Right lobe of liver (tissue), 6 donors: Measurements from ENCODE around the gene CD151. TPM values are rescaled to one million over a fixed set of nuclear protein-coding genes. Genes with fewer than 3 reads are reported as not detected.

Experiments used
- ATAC-seq, 4 donors: fragments of 200-7000 bp; cut with Tn5 transposase; one replicate each; pipeline ENCODE4 v1.9.1; 2020; ENCODE audit warnings: mild to moderate bottlenecking in 4 of 4, moderate library complexity in 4 of 4
- DNase-seq, 3 donors: peaks; one replicate each; pipeline ENCODE4 v3.0.0-alpha.2; 2020
- H3K27ac ChIP-seq, 3 donors: fragments of 200-600 bp; one replicate each; pipeline ENCODE4 v1.8.0; 2022
- H3K27me3 ChIP-seq, 2 donors: fragments of 200-600 bp; one replicate each; pipeline ENCODE4 v1.8.0; 2022
- H3K36me3 ChIP-seq, 4 donors: fragments of 200-600 bp; sonication (generic) in 1 of 4; one replicate each; pipeline versions ENCODE4 v1.5.1 to v1.8.0; 2017 to 2022; ENCODE audit warnings: control low read depth in 1 of 4
- H3K4me1 ChIP-seq, 4 donors: fragments of 200-600 bp; sonication (generic) in 1 of 4; one replicate each; pipeline versions ENCODE4 v1.5.1 to v1.8.0; 2017 to 2022; ENCODE audit warnings: control low read depth in 1 of 4
- H3K4me3 ChIP-seq, 3 donors: fragments of 200-600 bp; one replicate each; pipeline ENCODE4 v1.8.0; 2022
- H3K9me3 ChIP-seq, 4 donors: fragments of 200-600 bp; sonication (generic) in 1 of 4; one replicate each; pipeline versions ENCODE4 v1.5.1 to v1.8.0; 2017 to 2022; ENCODE audit warnings: control low read depth in 1 of 4
- POLR2A ChIP-seq: fragments of 450-650 bp; IDR thresholded peaks from one replicate; pipeline ENCODE4 v1.6.1; 2017; ENCODE audit warnings: antibody characterized with exemption, mild to moderate bottlenecking
- WGBS: methylation state at CpG from one replicate; pipeline ENCODE4 v1.1.6; 2018; ENCODE audit warnings: low coverage, low lambda C conversion rate; ENCODE audit not compliant: insufficient coverage; ENCODE audit errors: missing lambda C conversion rate; 5-methylcytosine and 5-hydroxymethylcytosine counted together
- intact Hi-C, 2 donors: fragments of 100-400 bp; cut with DNase I; formaldehyde crosslinking; loops; one replicate each; pipeline versions ENCODE4 v1.11.2 to v1.14.1; 2022
- total RNA-seq, 6 experiments: library from RNA; depleted of rRNA in 2 of 6; stranded (reverse); fragments of >200 nt in 2 of 6; fragmentation: NEBNext Ultra II Directional in 3 of 6; extraction: Animal tissue kit (Norgen Biotek cat#: 25700) in 3 of 6; gene quantifications; one replicate each; pipeline versions ENCODE4 v1.1.0 to v1.2.4, GENCODE V29; 2016 to 2023
- TF ChIP-seq, protein P1 (sequence below), 4 donors: fragments of 200-600 bp in 3 of 4; fragments of 450-650 bp in 1 of 4; IDR thresholded peaks; one replicate each; pipeline versions ENCODE4 v1.5.1 to v1.8.0; 2016 to 2022; ENCODE audit warnings: antibody characterized with exemption in 4 of 4, mild to moderate bottlenecking in 2 of 4
- donor health status: DM: no; HTN: yes; CAD: no.
- donor health status: DM: no; HTN: no; CAD: no.
- donor health status: DM: no; HTN: no; CAD: no.
- donor health status: DM: no; HTN: yes; CAD: no.
- donor health status: DM: no; HTN: yes; CAD: no.

CD151 gene
- total RNA-seq, 6 experiments from 2014 or later: 70.8 to 156 (median 135) TPM

GRCh38 chr11:803467-803742 lies 29.3 kb upstream of the CD151 start:
- Histone ChIP-seq H3K27ac (no peak overlapping the region), H3K4me3 (no peak overlapping the region), H3K36me3 (no peaks in the 10 kb centered on the region), H3K9me3 (no peaks in the 10 kb centered on the region), H3K27me3 (no peaks in the 10 kb centered on the region), H3K4me1 (peaks cover 0 to 20% (median 6%) of the 10 kb centered on the region in 4 donors)
- DNase-seq (peak in 1 of 3 donors; percentile 55), ATAC-seq (no peak)
- WGBS: no CpG with 5 or more reads among the region's 8 CpGs
- intact Hi-C loops: no loop called here
- TF ChIP-seq, protein P1, sequence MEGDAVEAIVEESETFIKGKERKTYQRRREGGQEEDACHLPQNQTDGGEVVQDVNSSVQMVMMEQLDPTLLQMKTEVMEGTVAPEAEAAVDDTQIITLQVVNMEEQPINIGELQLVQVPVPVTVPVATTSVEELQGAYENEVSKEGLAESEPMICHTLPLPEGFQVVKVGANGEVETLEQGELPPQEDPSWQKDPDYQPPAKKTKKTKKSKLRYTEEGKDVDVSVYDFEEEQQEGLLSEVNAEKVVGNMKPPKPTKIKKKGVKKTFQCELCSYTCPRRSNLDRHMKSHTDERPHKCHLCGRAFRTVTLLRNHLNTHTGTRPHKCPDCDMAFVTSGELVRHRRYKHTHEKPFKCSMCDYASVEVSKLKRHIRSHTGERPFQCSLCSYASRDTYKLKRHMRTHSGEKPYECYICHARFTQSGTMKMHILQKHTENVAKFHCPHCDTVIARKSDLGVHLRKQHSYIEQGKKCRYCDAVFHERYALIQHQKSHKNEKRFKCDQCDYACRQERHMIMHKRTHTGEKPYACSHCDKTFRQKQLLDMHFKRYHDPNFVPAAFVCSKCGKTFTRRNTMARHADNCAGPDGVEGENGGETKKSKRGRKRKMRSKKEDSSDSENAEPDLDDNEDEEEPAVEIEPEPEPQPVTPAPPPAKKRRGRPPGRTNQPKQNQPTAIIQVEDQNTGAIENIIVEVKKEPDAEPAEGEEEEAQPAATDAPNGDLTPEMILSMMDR (IDR thresholded peaks at IDR 0.05): no peak
- TF ChIP-seq POLR2A: no peak

GRCh38 chr11:803770-804598 lies 28.8 kb upstream of the CD151 start:
- Histone ChIP-seq H3K9me3 (no peaks in the 10 kb centered on the region), H3K4me1 (peaks cover 0 to 20% (median 9%) of the 10 kb centered on the region in 4 donors), H3K36me3 (no peaks in the 10 kb centered on the region), H3K27ac (no peak overlapping the region), H3K4me3 (peak overlapping the region in 2 of 3 donors; percentile 54 to 65), H3K27me3 (no peaks in the 10 kb centered on the region)
- DNase-seq (peak in 1 of 3 donors; percentile 58), ATAC-seq (no peak)
- intact Hi-C loops: no loop called here
- 56% methylated on average over 9 of the region's 26 CpGs for WGBS
- TF ChIP-seq POLR2A: no peak
- TF ChIP-seq, protein P1 (IDR thresholded peaks at IDR 0.05): no peak

- Histone ChIP-seq H3K9me3 (no peaks in the 10 kb centered on the region), H3K27ac (peak overlapping the region in 1 of 3 donors; percentile 78), H3K4me3 (peak overlapping the region; percentile 50 to 65 (median 54)), H3K36me3 (no peaks in the 10 kb centered on the region), H3K27me3 (no peaks in the 10 kb centered on the region), H3K4me1 (peaks cover 0 to 20% (median 9%) of the 10 kb centered on the region in 4 donors)
- TF ChIP-seq, protein P1 (IDR thresholded peaks at IDR 0.05): no peak
- no peak for TF ChIP-seq POLR2A
- WGBS: 20% methylated on average over 6 of the region's 18 CpGs
- ATAC-seq (no peak), DNase-seq (peak in 1 of 3 donors; percentile 66)
- intact Hi-C loops: no loop called here
Observed at GRCh38 chr11:804599-804964, 28.2 kb upstream of the CD151 start.

- intact Hi-C loops: no loop called here
- no peaks in the 10 kb centered on the region for H3K27me3 ChIP-seq
- H3K4me1 ChIP-seq: peaks cover 0 to 34% (median 13%) of the 10 kb centered on the region in 4 donors
- WGBS: 16% methylated on average over 18 of the region's 36 CpGs
- ATAC-seq (no peak), DNase-seq (no peak)
- no peak for TF ChIP-seq POLR2A
- TF ChIP-seq, protein P1 (IDR thresholded peaks at IDR 0.05): no peak
- H3K27ac ChIP-seq: peak overlapping the region; percentile 91 to 95 (median 94)
- peak overlapping the region; percentile 84 to 100 (median 99) for H3K4me3 ChIP-seq
- H3K9me3 ChIP-seq: no peaks in the 10 kb centered on the region
- H3K36me3 ChIP-seq: peaks cover 0 to 27% (median 0%) of the 10 kb centered on the region in 4 donors
Observed at GRCh38 chr11:808427-809286, 24.1 kb upstream of the CD151 start.
